PC-9 (cell line): ENCODE data around the gene SDHA.

Experiments
- CTCF ChIP-seq: fragments of 200-600 bp; sonication (generic); conservative IDR thresholded peaks from 2 replicates; pipeline ENCODE4 v1.6.1; 2017; ENCODE audit warnings: mixed run types, antibody characterized with exemption, mild to moderate bottlenecking, moderate library complexity
- EZH2 ChIP-seq: fragments of 200-600 bp; sonication (generic); IDR thresholded peaks from 2 replicates; pipeline ENCODE4 v1.8.0; 2017; ENCODE audit warnings: antibody characterized with exemption, low read depth

DNA sequence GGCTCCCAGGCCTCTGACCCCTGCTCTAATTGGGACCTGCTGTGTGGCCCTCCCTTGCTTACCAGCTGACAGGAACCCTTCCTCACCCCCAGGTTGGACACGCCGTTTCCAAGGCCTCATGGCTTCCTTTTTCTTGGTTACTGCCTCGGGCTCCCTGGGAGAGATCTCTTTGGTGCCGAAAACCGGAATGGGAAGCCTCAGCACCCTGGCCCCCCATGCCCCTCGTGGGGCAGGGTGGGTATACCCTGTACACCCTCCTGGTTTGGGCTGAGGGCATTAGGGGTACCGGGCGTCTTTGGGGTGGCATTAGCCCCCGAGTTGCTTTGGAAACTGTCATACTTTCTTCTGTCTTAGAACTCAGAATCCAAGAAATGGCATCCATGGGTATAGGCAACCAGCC is 37.0 kb upstream of the SDHA start:
- no peak for TF ChIP-seq CTCF
- TF ChIP-seq EZH2: no peak
